ENCODE results near the gene ATP6V1A. TPM values are rescaled to one million over a fixed set of nuclear protein-coding genes. Genes with fewer than 3 reads are reported as not detected.

ATP6V1A gene
- total and polyA plus RNA-seq, 2 of the 13 experiments (the other 11 are each of a cell fraction or from before 2014, with no cell fraction given): 23.4 to 95.1 TPM

DNA sequence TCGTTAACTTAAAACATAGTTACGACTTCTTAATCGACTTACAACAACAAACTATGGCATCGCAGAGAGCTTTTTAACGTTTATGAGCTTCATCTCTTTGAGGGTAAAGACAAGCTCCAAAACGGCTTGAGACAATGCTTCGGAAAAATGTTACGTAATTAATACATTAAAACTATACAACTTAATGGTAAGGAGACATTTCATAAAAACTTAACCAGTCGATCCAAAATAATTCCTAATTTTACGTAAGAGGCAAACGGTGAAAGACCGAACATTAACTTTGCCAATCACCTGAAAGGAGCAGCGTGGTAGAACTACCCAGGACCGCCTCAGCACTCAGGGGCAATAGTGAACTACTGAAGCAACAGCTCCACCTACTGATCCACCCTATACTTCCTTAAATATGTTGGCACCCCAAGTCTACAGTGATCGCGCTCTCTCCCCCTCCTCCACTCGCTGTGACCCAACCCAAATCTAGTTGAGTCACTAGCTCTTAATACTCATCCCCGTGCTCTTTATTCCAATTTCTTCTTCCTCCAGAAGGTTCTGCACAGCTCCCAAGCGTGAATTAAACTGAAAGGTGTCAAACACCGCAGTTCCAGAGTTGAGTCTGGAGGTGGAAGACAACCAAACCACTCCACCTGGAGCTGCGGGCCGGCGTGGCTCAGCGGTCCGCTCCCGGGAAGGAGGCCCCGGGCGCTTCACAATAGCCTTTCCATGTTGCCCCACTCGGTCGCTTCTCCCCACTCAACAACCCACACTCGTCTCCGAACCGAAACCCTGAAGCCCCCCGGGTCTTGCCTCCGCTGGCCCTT is 1.7 kb upstream of the ATP6V1A start (continued):
- 0 out of 2 replicates have a peak, but pooled peaks have one; percentile 11 for TF ChIP-seq ZNF747 (CRISPR knock-in tag; IDR thresholded peaks at IDR 0.05; ENCODE audit: borderline replicate concordance)
- TF ChIP-seq NCOA5 (CRISPR knock-in tag; IDR thresholded peaks at IDR 0.05): no peak
- TF ChIP-seq, protein P1, sequence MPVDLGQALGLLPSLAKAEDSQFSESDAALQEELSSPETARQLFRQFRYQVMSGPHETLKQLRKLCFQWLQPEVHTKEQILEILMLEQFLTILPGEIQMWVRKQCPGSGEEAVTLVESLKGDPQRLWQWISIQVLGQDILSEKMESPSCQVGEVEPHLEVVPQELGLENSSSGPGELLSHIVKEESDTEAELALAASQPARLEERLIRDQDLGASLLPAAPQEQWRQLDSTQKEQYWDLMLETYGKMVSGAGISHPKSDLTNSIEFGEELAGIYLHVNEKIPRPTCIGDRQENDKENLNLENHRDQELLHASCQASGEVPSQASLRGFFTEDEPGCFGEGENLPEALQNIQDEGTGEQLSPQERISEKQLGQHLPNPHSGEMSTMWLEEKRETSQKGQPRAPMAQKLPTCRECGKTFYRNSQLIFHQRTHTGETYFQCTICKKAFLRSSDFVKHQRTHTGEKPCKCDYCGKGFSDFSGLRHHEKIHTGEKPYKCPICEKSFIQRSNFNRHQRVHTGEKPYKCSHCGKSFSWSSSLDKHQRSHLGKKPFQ (CRISPR knock-in tag; IDR thresholded peaks at IDR 0.05; ENCODE audit: insufficient replicate concordance): peak; percentile 46
- no peak for TF ChIP-seq DMAP1 (CRISPR knock-in tag; IDR thresholded peaks at IDR 0.05)
- TF ChIP-seq ZNF235 (CRISPR knock-in tag; IDR thresholded peaks at IDR 0.05; ENCODE audit: borderline replicate concordance): no peak
- no peak for TF ChIP-seq SRSF9 (IDR thresholded peaks at IDR 0.05; ENCODE audit: borderline replicate concordance, insufficient read depth, low read depth, low read length, poor library complexity, severe bottlenecking)
- TF ChIP-seq ZNF615 (CRISPR knock-in tag; IDR thresholded peaks at IDR 0.05; ENCODE audit: borderline replicate concordance): no peak
- 0 out of 2 replicates have a peak, but pooled peaks have one; percentile 4 for TF ChIP-seq TBX2 (CRISPR knock-in tag; IDR thresholded peaks at IDR 0.05; ENCODE audit: borderline replicate concordance)
- no peak for TF ChIP-seq ATF7 (IDR thresholded peaks at IDR 0.05)
- no peak for TF ChIP-seq ATF7 (CRISPR knock-in tag; IDR thresholded peaks at IDR 0.05)
- no peak for TF ChIP-seq ZNF33B (CRISPR knock-in tag; IDR thresholded peaks at IDR 0.05)
- 0 out of 2 replicates have a peak, but pooled peaks have one; percentile 38 for TF ChIP-seq MIXL1 (CRISPR knock-in tag; IDR thresholded peaks at IDR 0.05)
- TF ChIP-seq, protein P2, sequence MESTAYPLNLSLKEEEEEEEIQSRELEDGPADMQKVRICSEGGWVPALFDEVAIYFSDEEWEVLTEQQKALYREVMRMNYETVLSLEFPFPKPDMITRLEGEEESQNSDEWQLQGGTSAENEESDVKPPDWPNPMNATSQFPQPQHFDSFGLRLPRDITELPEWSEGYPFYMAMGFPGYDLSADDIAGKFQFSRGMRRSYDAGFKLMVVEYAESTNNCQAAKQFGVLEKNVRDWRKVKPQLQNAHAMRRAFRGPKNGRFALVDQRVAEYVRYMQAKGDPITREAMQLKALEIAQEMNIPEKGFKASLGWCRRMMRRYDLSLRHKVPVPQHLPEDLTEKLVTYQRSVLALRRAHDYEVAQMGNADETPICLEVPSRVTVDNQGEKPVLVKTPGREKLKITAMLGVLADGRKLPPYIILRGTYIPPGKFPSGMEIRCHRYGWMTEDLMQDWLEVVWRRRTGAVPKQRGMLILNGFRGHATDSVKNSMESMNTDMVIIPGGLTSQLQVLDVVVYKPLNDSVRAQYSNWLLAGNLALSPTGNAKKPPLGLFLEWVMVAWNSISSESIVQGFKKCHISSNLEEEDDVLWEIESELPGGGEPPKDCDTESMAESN (CRISPR knock-in tag; conservative IDR thresholded peaks at IDR 0.05): no peak
- TF ChIP-seq, protein P3, sequence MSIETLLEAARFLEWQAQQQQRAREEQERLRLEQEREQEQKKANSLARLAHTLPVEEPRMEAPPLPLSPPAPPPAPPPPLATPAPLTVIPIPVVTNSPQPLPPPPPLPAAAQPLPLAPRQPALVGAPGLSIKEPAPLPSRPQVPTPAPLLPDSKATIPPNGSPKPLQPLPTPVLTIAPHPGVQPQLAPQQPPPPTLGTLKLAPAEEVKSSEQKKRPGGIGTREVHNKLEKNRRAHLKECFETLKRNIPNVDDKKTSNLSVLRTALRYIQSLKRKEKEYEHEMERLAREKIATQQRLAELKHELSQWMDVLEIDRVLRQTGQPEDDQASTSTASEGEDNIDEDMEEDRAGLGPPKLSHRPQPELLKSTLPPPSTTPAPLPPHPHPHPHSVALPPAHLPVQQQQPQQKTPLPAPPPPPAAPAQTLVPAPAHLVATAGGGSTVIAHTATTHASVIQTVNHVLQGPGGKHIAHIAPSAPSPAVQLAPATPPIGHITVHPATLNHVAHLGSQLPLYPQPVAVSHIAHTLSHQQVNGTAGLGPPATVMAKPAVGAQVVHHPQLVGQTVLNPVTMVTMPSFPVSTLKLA (IDR thresholded peaks at IDR 0.05): no peak
- no peak for TF ChIP-seq GATA4 (IDR thresholded peaks at IDR 0.05; ENCODE audit: borderline replicate concordance, low read depth)
- no peak; the same call in 1 of the 2 replicates for TF ChIP-seq BCL6 (CRISPR knock-in tag; IDR thresholded peaks at IDR 0.05)
- no peak for TF ChIP-seq POGZ (CRISPR knock-in tag; IDR thresholded peaks at IDR 0.05)
- no peak for TF ChIP-seq ATRX (CRISPR knock-in tag; IDR thresholded peaks at IDR 0.05; ENCODE audit: borderline replicate concordance)
- TF ChIP-seq ZNF83 (CRISPR knock-in tag; IDR thresholded peaks at IDR 0.05; ENCODE audit: borderline replicate concordance): no peak
- TF ChIP-seq CREM (IDR thresholded peaks at IDR 0.05): no peak
- TF ChIP-seq CREM (CRISPR knock-in tag; IDR thresholded peaks at IDR 0.05): no peak
- no peak for TF ChIP-seq ZNF446 (CRISPR knock-in tag; IDR thresholded peaks at IDR 0.05)
- no peak for TF ChIP-seq ZNF670 (CRISPR knock-in tag; IDR thresholded peaks at IDR 0.05; ENCODE audit: borderline replicate concordance)
- TF ChIP-seq, protein P4, sequence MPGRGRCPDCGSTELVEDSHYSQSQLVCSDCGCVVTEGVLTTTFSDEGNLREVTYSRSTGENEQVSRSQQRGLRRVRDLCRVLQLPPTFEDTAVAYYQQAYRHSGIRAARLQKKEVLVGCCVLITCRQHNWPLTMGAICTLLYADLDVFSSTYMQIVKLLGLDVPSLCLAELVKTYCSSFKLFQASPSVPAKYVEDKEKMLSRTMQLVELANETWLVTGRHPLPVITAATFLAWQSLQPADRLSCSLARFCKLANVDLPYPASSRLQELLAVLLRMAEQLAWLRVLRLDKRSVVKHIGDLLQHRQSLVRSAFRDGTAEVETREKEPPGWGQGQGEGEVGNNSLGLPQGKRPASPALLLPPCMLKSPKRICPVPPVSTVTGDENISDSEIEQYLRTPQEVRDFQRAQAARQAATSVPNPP (CRISPR knock-in tag; IDR thresholded peaks at IDR 0.05): no peak
- no peak for TF ChIP-seq ZNF44 (CRISPR knock-in tag; IDR thresholded peaks at IDR 0.05)
- TF ChIP-seq MBD4 (IDR thresholded peaks at IDR 0.05; ENCODE audit: borderline replicate concordance, low read length): no peak
